Right cardiac atrium (tissue), 5 donors: ENCODE results near the gene BBS12. TPM values are rescaled to one million over a fixed set of nuclear protein-coding genes. Genes with fewer than 3 reads are reported as not detected.
A peak's percentile ranks its signal among the peaks of the same experiment; 100 is the strongest.

Source experiments
- ATAC-seq, 2 donors: fragments of 200-7000 bp; cut with Tn5 transposase; one replicate each; pipeline versions ENCODE4 v1.8.0 to v1.9.1; 2020; ENCODE audit warnings: moderate library complexity in 2 of 2, mild to moderate bottlenecking in 1 of 2
- DNase-seq, 3 donors: peaks; one replicate each; pipeline ENCODE4 v3.0.0-alpha.2; 2020
- H3K27ac ChIP-seq: one replicate; pipeline ENCODE4 v1.5.1; 2013; ENCODE audit warnings: mild to moderate bottlenecking, low read length, control low read depth, moderate library complexity
- H3K27me3 ChIP-seq: one replicate; pipeline ENCODE4 v1.6.1; 2013; ENCODE audit not compliant: control insufficient read depth, insufficient read depth
- H3K4me1 ChIP-seq: one replicate; pipeline ENCODE4 v1.6.1; 2013; ENCODE audit warnings: low read length; ENCODE audit not compliant: control insufficient read depth, insufficient read depth
- H3K4me3 ChIP-seq: one replicate; pipeline ENCODE4 v1.5.1; 2013; ENCODE audit warnings: low read length, control low read depth
- H3K9me3 ChIP-seq: one replicate; pipeline ENCODE4 v1.6.1; 2013; ENCODE audit warnings: low read length; ENCODE audit not compliant: control insufficient read depth
- WGBS: extraction: QIAGEN DNeasy Blood & Tissue Kit; methylation state at CpG from one replicate; pipeline ENCODE4 v1.1.7; 2013; 5-methylcytosine and 5-hydroxymethylcytosine counted together
- intact Hi-C, 4 donors: fragments of 100-400 bp; cut with DNase I; formaldehyde crosslinking; loops; one replicate each; pipeline versions ENCODE4 v1.11.0 to v1.14.0; 2022 to 2023
- polyA plus RNA-seq: library from polyadenylated mRNA; stranded (reverse); fragments of 200-250 nt; gene quantifications from one replicate; pipeline ENCODE4 v1.2.3, GENCODE V29; 2013
- total RNA-seq, 4 donors: library from RNA; stranded (reverse); fragmentation: NEBNext Ultra II Directional; extraction: Animal tissue kit (Norgen Biotek cat#: 25700); gene quantifications; one replicate each; pipeline ENCODE4 v1.2.1, GENCODE V29; 2021
- donor health status: healthy with polysubstance abuse.
- donor health status: DM: no; HTN: yes; CAD: no.
- donor health status: DM: no; HTN: no; CAD: no.
- donor health status: DM: no; HTN: yes; CAD: no; lungs with severe emphysema.
- donor health status: DM: yes; HTN: yes; CAD: no.

Gene BBS12
- total and polyA plus RNA-seq, 5 donors = 3.5 to 8.5 (median 7.0) TPM

- Histone ChIP-seq H3K4me1 (peaks cover 1% of the 10 kb centered on the region), H3K4me3 (no peak overlapping the region), H3K9me3 (no peaks in the 10 kb centered on the region), H3K27ac (no peak overlapping the region), H3K27me3 (no peaks in the 10 kb centered on the region)
- WGBS = 20% methylated on average over 5 of the region's 5 CpGs
- DNase-seq (no peak), ATAC-seq (no peak)
- intact Hi-C loops = loop anchor here in 1 of 4 donors (10.0 kb wide), 1 partner anchor 110 kb away; no protein-coding TSS in a partner anchor
Measured at GRCh38 chr4:122715221-122715620, 17.3 kb upstream of the BBS12 start.

GRCh38 chr4:122716825-122717448, 15.6 kb upstream of the BBS12 start:
- H3K27ac ChIP-seq = no peak overlapping the region
- intact Hi-C loops = loop anchor here in 1 of 4 donors (10.0 kb wide), 1 partner anchor 112 kb away; no protein-coding TSS in a partner anchor
- no peaks in the 10 kb centered on the region for H3K4me1 ChIP-seq
- H3K27me3 ChIP-seq = no peaks in the 10 kb centered on the region
- WGBS = 27% methylated on average over 4 of the region's 4 CpGs
- no peak overlapping the region for H3K4me3 ChIP-seq
- H3K9me3 ChIP-seq = no peaks in the 10 kb centered on the region
- peak; percentile 81 to 87 for ATAC-seq
- peak; percentile 69 to 89 (median 74) for DNase-seq

- no peak overlapping the region for H3K4me3 ChIP-seq
- H3K4me1 ChIP-seq = no peaks in the 10 kb centered on the region
- H3K27me3 ChIP-seq = no peaks in the 10 kb centered on the region
- WGBS = 57% methylated on average over 2 of the region's 2 CpGs
- no peak for ATAC-seq
- H3K27ac ChIP-seq = no peak overlapping the region
- no peak for DNase-seq
- no peaks in the 10 kb centered on the region for H3K9me3 ChIP-seq
- intact Hi-C loops = loop anchor here in 1 of 4 donors (10.0 kb wide), 1 partner anchor 113 kb away; no protein-coding TSS in a partner anchor
Measured at GRCh38 chr4:122718281-122718680, 14.2 kb upstream of the BBS12 start.

GRCh38 chr4:122722256-122722655, 10.2 kb upstream of the BBS12 start:
- DNase-seq (no peak), ATAC-seq (no peak)
- WGBS = 83% methylated on average over 1 of the region's 1 CpG
- H3K27me3 ChIP-seq = no peaks in the 10 kb centered on the region
- H3K4me3 ChIP-seq = no peak overlapping the region
- no peaks in the 10 kb centered on the region for H3K9me3 ChIP-seq
- no peak overlapping the region for H3K27ac ChIP-seq
- intact Hi-C loops = loop anchor here in 1 of 4 donors (5.0 kb wide), 1 partner anchor 120 kb away; no protein-coding TSS in a partner anchor
- no peaks in the 10 kb centered on the region for H3K4me1 ChIP-seq

GRCh38 chr4:122728856-122729255, 3.6 kb upstream of the BBS12 start:
- ATAC-seq = no peak

GRCh38 chr4:122731676-122732075, 828 bp upstream of the BBS12 start:
- Histone ChIP-seq H3K27ac (no peak overlapping the region), H3K4me3 (peak overlapping the region; percentile 42), H3K4me1 (no peaks in the 10 kb centered on the region), H3K27me3 (no peaks in the 10 kb centered on the region), H3K9me3 (no peaks in the 10 kb centered on the region)
- DNase-seq (no peak), ATAC-seq (no peak)
- 52% methylated on average over 2 of the region's 2 CpGs for WGBS
- intact Hi-C loops = no loop called here

More at GRCh38 chr4:122728856-122729255, 3.6 kb upstream of the BBS12 start:
- Histone ChIP-seq H3K27me3 (no peaks in the 10 kb centered on the region), H3K4me1 (no peaks in the 10 kb centered on the region), H3K9me3 (no peaks in the 10 kb centered on the region), H3K27ac (no peak overlapping the region), H3K4me3 (no peak overlapping the region)
- 54% methylated on average over 1 of the region's 1 CpG for WGBS
- intact Hi-C loops = no loop called here
- peak in 1 of 3 donors; percentile 49 for DNase-seq

- intact Hi-C loops = no loop called here
- Histone ChIP-seq H3K9me3 (no peaks in the 10 kb centered on the region), H3K27ac (no peak overlapping the region), H3K4me3 (peak overlapping the region; percentile 86), H3K27me3 (no peaks in the 10 kb centered on the region), H3K4me1 (no peaks in the 10 kb centered on the region)
- ATAC-seq = no peak
- 100% methylated on average over 1 of the region's 1 CpG for WGBS
- DNase-seq = no peak
Measured at GRCh38 chr4:122733787-122734120, 1.2 kb downstream of the BBS12 start.

- Histone ChIP-seq H3K4me3 (no peak overlapping the region), H3K9me3 (no peaks in the 10 kb centered on the region), H3K27me3 (no peaks in the 10 kb centered on the region), H3K4me1 (no peaks in the 10 kb centered on the region), H3K27ac (no peak overlapping the region)
- ATAC-seq (no peak), DNase-seq (no peak)
- intact Hi-C loops = no loop called here
Measured at GRCh38 chr4:122739174-122739573, 6.7 kb downstream of the BBS12 start.

GRCh38 chr4:122742933-122743829, 10.7 kb downstream of the BBS12 start:
- no peaks in the 10 kb centered on the region for H3K4me1 ChIP-seq
- H3K27me3 ChIP-seq = no peaks in the 10 kb centered on the region
- DNase-seq (no peak), ATAC-seq (no peak)
- intact Hi-C loops = no loop called here
- 96% methylated on average over 15 of the region's 15 CpGs for WGBS
- H3K9me3 ChIP-seq = no peaks in the 10 kb centered on the region
- no peak overlapping the region for H3K4me3 ChIP-seq
- no peak overlapping the region for H3K27ac ChIP-seq

GRCh38 chr4:122744229-122744628, 11.7 kb downstream of the BBS12 start:
- intact Hi-C loops = no loop called here
- Histone ChIP-seq H3K4me3 (no peak overlapping the region), H3K27me3 (no peaks in the 10 kb centered on the region), H3K27ac (no peak overlapping the region), H3K4me1 (no peaks in the 10 kb centered on the region), H3K9me3 (no peaks in the 10 kb centered on the region)
- WGBS = 76% methylated on average over 1 of the region's 1 CpG
- ATAC-seq (peak; percentile 18 to 31), DNase-seq (no peak)

GRCh38 chr4:122746485-122746965, 14.0 kb downstream of the BBS12 start:
- ATAC-seq (no peak), DNase-seq (no peak)
- intact Hi-C loops = no loop called here
- WGBS = 92% methylated on average over 2 of the region's 2 CpGs
- Histone ChIP-seq H3K27me3 (no peaks in the 10 kb centered on the region), H3K27ac (no peak overlapping the region), H3K4me1 (no peaks in the 10 kb centered on the region), H3K9me3 (no peaks in the 10 kb centered on the region), H3K4me3 (no peak overlapping the region)
